Left renal pelvis (tissue), 4 donors: ENCODE data around the gene MTMR6. TPM values are rescaled to one million over a fixed set of nuclear protein-coding genes. Genes with fewer than 3 reads are reported as not detected.
"Not testable (repeated sequence)": the region's sequence is repeated elsewhere in the genome, so short reads cannot be mapped to it uniquely, and the experiment has no call there.

ENCODE experiments used
- DNase-seq, 4 donors: peaks; one replicate each; pipeline ENCODE4 v3.0.0-alpha.2; 2013; ENCODE audit warnings: low read depth in 4 of 4, low spot score in 3 of 4
- polyA plus RNA-seq, 4 donors: library from polyadenylated mRNA; unstranded; fragments of 120-200 nt; gene quantifications; one replicate each; pipeline ENCODE4 v1.2.1, GENCODE V29; 2013; ENCODE audit not compliant: insufficient read length in 4 of 4

Gene MTMR6
- polyA plus RNA-seq: 10 to 100 TPM; 18.1 to 24.4 (median 19.8) TPM

GRCh38 chr13:25286969-25287961 is at the start of gene MTMR6:
Gene MTMR6, minus strand, starts transcription at chr13:25287488. Its CDS starts 241 bp downstream, at chr13:25287247.
- peak; percentile 67 to 77 (median 74) for DNase-seq

- DNase-seq: no peak
Observed at GRCh38 chr13:25335856-25336255, 48.6 kb upstream of the MTMR6 start.

- no peak for DNase-seq
Observed at GRCh38 chr13:25330541-25330940, 43.3 kb upstream of the MTMR6 start.

- DNase-seq: no peak
Observed at GRCh38 chr13:25329706-25330105, 42.4 kb upstream of the MTMR6 start.

GRCh38 chr13:25324100-25324499 is 36.8 kb upstream of the MTMR6 start:
- DNase-seq: no peak

GRCh38 chr13:25319771-25320170 is 32.5 kb upstream of the MTMR6 start:
- DNase-seq: no peak

GRCh38 chr13:25318946-25319345 is 31.7 kb upstream of the MTMR6 start:
- DNase-seq: not testable (repeated sequence)

GRCh38 chr13:25310891-25311290 is 23.6 kb upstream of the MTMR6 start:
- no peak for DNase-seq

- DNase-seq: no peak
Observed at GRCh38 chr13:25306671-25307464, 19.6 kb upstream of the MTMR6 start.

GRCh38 chr13:25302121-25302520 is 14.8 kb upstream of the MTMR6 start:
- no peak for DNase-seq

GRCh38 chr13:25301347-25302113 is 14.2 kb upstream of the MTMR6 start, which contains the start of gene NUP58:
Gene NUP58, plus strand, starts transcription at chr13:25301625. Its CDS starts 149 bp downstream, at chr13:25301774.
- DNase-seq: peak; percentile 87 to 91 (median 90)

- peak in 1 of 4 donors; percentile 27 for DNase-seq
Observed at GRCh38 chr13:25300861-25301346, 13.6 kb upstream of the MTMR6 start.

- DNase-seq: no peak
Observed at GRCh38 chr13:25295701-25296100, 8.4 kb upstream of the MTMR6 start.

GRCh38 chr13:25295228-25295627 is 7.9 kb upstream of the MTMR6 start:
- no peak for DNase-seq

- DNase-seq: peak in 1 of 4 donors; percentile 31
Observed at GRCh38 chr13:25292301-25292700, 5.0 kb upstream of the MTMR6 start.

GRCh38 chr13:25291691-25292090 is 4.4 kb upstream of the MTMR6 start:
- no peak for DNase-seq

- no peak for DNase-seq
Observed at GRCh38 chr13:25288966-25289365, 1.7 kb upstream of the MTMR6 start.

- peak in 2 of 4 donors; percentile 25 to 30 for DNase-seq
Observed at GRCh38 chr13:25286308-25286968, 850 bp downstream of the MTMR6 start.

GRCh38 chr13:25281935-25282332 is 5.4 kb downstream of the MTMR6 start:
- DNase-seq: no peak
